Nasal cavity respiratory epithelium epithelial cell of viscerocranial mucosa (primary cell): ENCODE results near the gene SLC11A2. TPM values are rescaled to one million over a fixed set of nuclear protein-coding genes. Genes with fewer than 3 reads are reported as not detected.

Experiments used
- total RNA-seq: library from RNA; depleted of rRNA; stranded (reverse); fragments of >200 nt; gene quantifications from 2 replicates; pipeline ENCODE4 v1.2.3, GENCODE V29; 2014

The SLC11A2 gene
- total RNA-seq: 65.8 and 75.5 TPM in 2 replicates

GRCh38 chr12:51025836-51026638 lies at the start of gene SLC11A2:
TSS of gene SLC11A2 (minus strand) at chr12:51026384. CDS start at chr12:51010728, 15,656 bp downstream.

DNA sequence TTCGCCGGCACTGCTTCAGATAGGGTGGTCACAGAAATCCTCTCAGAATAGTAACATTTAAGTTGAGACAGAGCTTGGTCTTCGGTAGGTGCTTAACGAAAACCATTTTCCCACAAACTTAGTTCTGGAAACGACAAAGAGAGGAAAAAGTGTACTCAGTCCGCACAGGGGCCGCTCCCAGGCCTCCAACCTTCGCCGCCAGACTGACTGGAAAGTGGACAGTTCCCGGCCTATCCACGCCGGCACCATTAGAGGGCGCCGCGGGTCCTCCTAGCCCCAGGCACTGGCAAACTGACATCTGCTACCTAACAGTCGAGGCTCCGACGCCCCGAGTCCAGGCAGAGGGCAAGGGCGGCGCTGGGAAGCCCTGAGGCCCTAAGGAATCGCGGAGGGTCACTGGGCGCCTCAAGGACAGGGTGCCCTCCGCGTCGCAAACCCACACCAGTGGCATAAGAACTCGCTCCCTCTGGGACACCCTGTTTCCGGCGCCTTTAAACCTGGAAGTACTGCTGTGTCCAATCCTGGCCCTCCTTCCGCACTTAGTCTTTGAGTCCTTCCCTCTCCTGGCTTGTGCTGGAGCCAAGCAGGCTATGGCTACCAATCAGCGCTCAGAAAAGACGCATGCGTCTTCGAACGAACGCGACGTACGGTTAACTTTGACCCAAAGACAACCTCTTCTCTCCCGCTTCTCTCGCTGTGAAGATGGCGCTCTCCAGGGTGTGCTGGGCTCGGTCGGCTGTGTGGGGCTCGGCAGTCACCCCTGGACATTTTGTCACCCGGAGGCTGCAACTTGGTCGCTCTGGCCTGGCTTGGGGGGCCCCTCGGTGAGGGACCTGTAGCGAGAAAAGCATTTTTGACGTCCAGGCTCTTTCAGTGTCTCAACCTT lies 21.7 kb upstream of the SLC11A2 start, which contains the start of gene LETMD1:
TSS of gene LETMD1 (plus strand) at position 673 of the 886 bp plus-strand sequence. CDS start at position 703, 30 bp downstream.

DNA sequence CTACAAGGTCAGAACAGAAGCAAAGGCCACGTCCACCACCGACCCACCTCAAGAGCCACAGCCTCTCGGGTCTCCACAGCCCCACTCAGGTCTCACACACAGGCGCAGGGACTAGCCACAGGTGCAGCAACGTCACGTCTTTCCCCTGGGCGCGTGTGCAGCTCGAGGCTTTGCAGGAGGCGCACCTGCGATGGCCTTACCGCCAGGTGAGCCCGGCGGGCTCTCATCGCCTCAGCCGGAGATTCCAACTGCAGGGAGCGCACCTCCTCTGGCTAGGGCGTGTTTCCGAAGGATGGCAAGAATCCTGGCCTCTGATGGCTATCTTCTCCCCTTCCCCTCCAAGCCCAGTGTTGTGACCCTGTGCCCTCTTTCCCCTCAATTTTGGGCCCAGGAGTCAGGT lies 73.7 kb downstream of the SLC11A2 start, which contains the start of gene HIGD1C:
TSS of gene HIGD1C (plus strand) at position 35 of the 400 bp plus-strand sequence. CDS start 1,455 bp downstream, outside the sequence.

Other genes with a start within 250 kb of the SLC11A2 start
- not detected in 2 replicates for gene TMPRSS12, start 183.5 kb downstream of the SLC11A2 start, total RNA-seq
- not detected in 2 replicates for gene HIGD1C, start 73.8 kb downstream of the SLC11A2 start, total RNA-seq
- gene LETMD1, start 21.9 kb upstream of the SLC11A2 start, total RNA-seq: 45.8 and 54.7 TPM in 2 replicates
- gene CSRNP2, start 57.2 kb upstream of the SLC11A2 start, total RNA-seq: 25.3 and 38.0 TPM in 2 replicates
- 10.3 and 21.2 TPM in 2 replicates for gene TFCP2, start 146.8 kb upstream of the SLC11A2 start, total RNA-seq
- 0.34 and 1.6 TPM in 2 replicates for gene POU6F1, start 191.7 kb upstream of the SLC11A2 start, total RNA-seq
- 100 and 107 TPM in 2 replicates for gene DAZAP2, start 212.4 kb upstream of the SLC11A2 start, total RNA-seq
- gene SMAGP, start 244.0 kb upstream of the SLC11A2 start, total RNA-seq: 8.9 and 24.6 TPM in 2 replicates